ENCODE results near the gene EFNA5. TPM values are rescaled to one million over a fixed set of nuclear protein-coding genes. Genes with fewer than 3 reads are reported as not detected.

The EFNA5 gene
- total RNA-seq, 4 donors from 2014 or later: 1.2 to 22.7 (median 9.4) TPM

DNA sequence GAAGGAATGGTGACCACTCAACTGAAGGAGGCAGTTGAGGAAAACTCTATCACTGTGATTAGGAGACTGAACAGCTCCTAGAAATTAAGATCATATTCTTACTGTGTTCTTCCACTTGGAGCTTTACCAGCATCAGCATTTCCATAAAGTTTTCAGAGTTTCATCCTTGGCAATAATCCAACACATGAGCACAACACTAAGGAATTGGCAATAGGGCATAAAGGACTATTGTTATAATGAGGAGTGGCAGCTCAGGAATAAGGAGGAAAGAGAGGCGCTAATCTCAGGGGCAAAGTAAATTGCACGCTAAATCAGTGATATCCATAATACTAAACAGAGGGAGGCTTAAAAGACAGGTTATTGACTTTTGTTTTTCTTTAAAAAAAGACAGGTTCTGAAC is 338.9 kb downstream of the EFNA5 start:
- Histone ChIP-seq H3K4me3 (no peak overlapping the region), H3K9me3 (no peaks in the 10 kb centered on the region), H3K36me3 (no peaks in the 10 kb centered on the region), H3K4me1 (no peaks in the 10 kb centered on the region), H3K27me3 (no peaks in the 10 kb centered on the region), H3K27ac (no peak overlapping the region)
- TF ChIP-seq CTCF (IDR thresholded peaks at IDR 0.05) (no peak), POLR2A (IDR thresholded peaks at IDR 0.05) (no peak)
- intact Hi-C loops (cut with DNase I; ENCODE audit: low total_unique reads): no loop called here
- DNase-seq: no peak

- intact Hi-C loops (cut with DNase I; ENCODE audit: low total_unique reads): no loop called here
- no peak for TF ChIP-seq CTCF (IDR thresholded peaks at IDR 0.05)
- no peak for TF ChIP-seq POLR2A (IDR thresholded peaks at IDR 0.05)
Observed at GRCh38 chr5:107331312-107331711, 339.4 kb downstream of the EFNA5 start.

GRCh38 chr5:107330903-107331302 is 339.8 kb downstream of the EFNA5 start:
- Histone ChIP-seq H3K27me3 (no peaks in the 10 kb centered on the region), H3K9me3 (no peaks in the 10 kb centered on the region), H3K4me3 (no peak overlapping the region), H3K27ac (no peak overlapping the region), H3K4me1 (no peaks in the 10 kb centered on the region), H3K36me3 (no peaks in the 10 kb centered on the region)
- intact Hi-C loops (cut with DNase I; ENCODE audit: low total_unique reads): no loop called here
- no peak for DNase-seq
- TF ChIP-seq POLR2A (IDR thresholded peaks at IDR 0.05) (no peak), CTCF (IDR thresholded peaks at IDR 0.05) (no peak)

More at GRCh38 chr5:107331312-107331711, 339.4 kb downstream of the EFNA5 start:
- Histone ChIP-seq H3K4me1 (no peaks in the 10 kb centered on the region), H3K27ac (no peak overlapping the region), H3K27me3 (no peaks in the 10 kb centered on the region), H3K4me3 (no peak overlapping the region), H3K9me3 (no peaks in the 10 kb centered on the region), H3K36me3 (no peaks in the 10 kb centered on the region)
- no peak for DNase-seq

GRCh38 chr5:107329850-107330249 is 340.9 kb downstream of the EFNA5 start:
- no peak overlapping the region for H3K4me3 ChIP-seq
- no peaks in the 10 kb centered on the region for H3K27me3 ChIP-seq
- H3K9me3 ChIP-seq: no peaks in the 10 kb centered on the region
- H3K27ac ChIP-seq: no peak overlapping the region
- DNase-seq: no peak
- TF ChIP-seq CTCF (IDR thresholded peaks at IDR 0.05) (no peak), POLR2A (IDR thresholded peaks at IDR 0.05) (no peak)
- intact Hi-C loops (cut with DNase I; ENCODE audit: low total_unique reads): no loop called here
- no peaks in the 10 kb centered on the region for H3K4me1 ChIP-seq
- no peaks in the 10 kb centered on the region for H3K36me3 ChIP-seq

All from uterus (tissue), 4 donors.